Kidney tubule cell (primary cell): ENCODE measurements around the gene TIAM2.

Experiments
- DNase-seq: peaks from one replicate; pipeline ENCODE4 v3.0.0-alpha.2; 2018; ENCODE audit warnings: low spot score

Gene TIAM2

GRCh38 chr6:155129744-155130143 lies 134.6 kb downstream of the TIAM2 start:
- DNase-seq, result no peak

GRCh38 chr6:155130161-155130853 lies 135.2 kb downstream of the TIAM2 start:
- no peak for DNase-seq

- DNase-seq, result no peak
Measured at GRCh38 chr6:155132617-155133016, 137.5 kb downstream of the TIAM2 start.

- DNase-seq, result no peak
Measured at GRCh38 chr6:155141002-155141401, 145.9 kb downstream of the TIAM2 start.

GRCh38 chr6:155141512-155141911 lies 146.4 kb downstream of the TIAM2 start:
- DNase-seq, result no peak

- DNase-seq, result no peak
Measured at GRCh38 chr6:155142168-155143028, 147.3 kb downstream of the TIAM2 start.

GRCh38 chr6:155143029-155143577 lies 148.0 kb downstream of the TIAM2 start:
- DNase-seq, result no peak

- DNase-seq, result no peak
Measured at GRCh38 chr6:155143578-155144106, 148.5 kb downstream of the TIAM2 start.

GRCh38 chr6:155146205-155146604 lies 151.1 kb downstream of the TIAM2 start:
- DNase-seq, result no peak

- no peak for DNase-seq
Measured at GRCh38 chr6:155147958-155148663, 153.0 kb downstream of the TIAM2 start.

- DNase-seq, result no peak
Measured at GRCh38 chr6:155150967-155151671, 156.0 kb downstream of the TIAM2 start.

GRCh38 chr6:155152211-155153076 lies 157.3 kb downstream of the TIAM2 start:
- DNase-seq, result no peak

- DNase-seq, result peak; percentile 78
Measured at GRCh38 chr6:155154158-155154830, 159.2 kb downstream of the TIAM2 start.

- DNase-seq, result peak; percentile 59
Measured at GRCh38 chr6:155155787-155156447, 160.8 kb downstream of the TIAM2 start.

- no peak for DNase-seq
Measured at GRCh38 chr6:155157101-155157500, 162.0 kb downstream of the TIAM2 start.

GRCh38 chr6:155158030-155158843 lies 163.1 kb downstream of the TIAM2 start:
- DNase-seq, result peak; percentile 44

GRCh38 chr6:155162682-155163081 lies 167.6 kb downstream of the TIAM2 start:
- peak; percentile 71 for DNase-seq

GRCh38 chr6:155163601-155164000 lies 168.5 kb downstream of the TIAM2 start:
- DNase-seq, result no peak
